Endothelial cell of umbilical vein (primary cell): Measurements from ENCODE around the gene MAMSTR. TPM values are rescaled to one million over a fixed set of nuclear protein-coding genes. Genes with fewer than 3 reads are reported as not detected.

Experiments used
- BruUV-seq: library from RNA; stranded (reverse); fragments of 400-500 nt; replicated peaks from 2 replicates; lab custom pipeline; 2021; lab: Mats Ljungman, UMichigan
- CTCF ChIA-PET: fragments of 300-600, 350-600 bp; sonication (Branson Sonifier 250); formaldehyde crosslinking; loops from one replicate; lab custom pipeline; 2021; ENCODE audit warnings: antibody characterized with exemption, inconsistent platforms; lab: Charles Lee
- POLR2A ChIA-PET: fragments of 300-600, 350-600 bp; sonication (Branson Sonifier 250); formaldehyde crosslinking; loops from one replicate; lab custom pipeline; 2021; ENCODE audit warnings: antibody characterized with exemption, inconsistent platforms; lab: Charles Lee
- DNase-seq: peaks from one replicate; pipeline ENCODE4 v3.0.0-alpha.2; 2011; ENCODE audit warnings: low read depth, low spot score
- FAIRE-seq: peaks from 2 replicates; lab custom pipeline; 2011; peaks lifted over from hg19 to GRCh38; lab: Jason Lieb, UNC
- H2AFZ ChIP-seq: 2 replicates; pipeline ENCODE4 v1.6.0; 2012; ENCODE audit warnings: low read depth, low read length, control low read depth, inconsistent platforms
- H3K27ac ChIP-seq: 2 replicates; pipeline ENCODE4 v1.5.1; 2011; ENCODE audit warnings: low read depth, mild to moderate bottlenecking, control low read depth, low read length, moderate library complexity; ENCODE audit not compliant: insufficient read depth
- H3K27me3 ChIP-seq, 2 experiments: 2 replicates each; pipeline versions ENCODE4 v1.6.0 to v1.6.1; 2011; ENCODE audit warnings: low read length in 2 of 2, mixed read lengths in 1 of 2; ENCODE audit not compliant: control insufficient read depth in 2 of 2, insufficient read depth in 2 of 2
- H3K36me3 ChIP-seq, 2 experiments: 2 replicates in 1 of 2; 3 replicates in 1 of 2; pipeline ENCODE4 v1.5.1; 2011; ENCODE audit warnings: low read length in 2 of 2, mild to moderate bottlenecking in 1 of 2, moderate library complexity in 1 of 2; ENCODE audit not compliant: control insufficient read depth in 2 of 2, insufficient read depth in 2 of 2; ENCODE audit errors: extremely low read depth in 1 of 2
- H3K4me1 ChIP-seq: 3 replicates; pipeline ENCODE4 v1.5.1; 2011; ENCODE audit warnings: mild to moderate bottlenecking, low read length; ENCODE audit not compliant: control insufficient read depth, insufficient read depth; ENCODE audit errors: extremely low read depth
- H3K4me2 ChIP-seq: 2 replicates; pipeline ENCODE4 v1.6.1; 2011; ENCODE audit warnings: low read length, control low read depth, mixed read lengths; ENCODE audit not compliant: insufficient read depth
- H3K4me3 ChIP-seq, 3 experiments: fragments of 200-600 bp in 1 of 3; sonication (generic), shearing (Covaris generic) in 1 of 3; replicated peaks in 1 of 3; 2 replicates each; pipeline ENCODE4 v1.5.1; 2011 to 2016; ENCODE audit warnings: control low read depth in 3 of 3, low read length in 3 of 3, mild to moderate bottlenecking in 2 of 3, inconsistent platforms in 1 of 3, low read depth in 1 of 3, moderate library complexity in 1 of 3; ENCODE audit not compliant: insufficient read depth in 1 of 3
- H3K79me2 ChIP-seq: 2 replicates; pipeline ENCODE4 v1.6.0; 2012; ENCODE audit warnings: low read length, inconsistent platforms; ENCODE audit not compliant: control insufficient read depth, insufficient read depth
- H3K9ac ChIP-seq: replicated peaks from 2 replicates; pipeline ENCODE3; 2011; ENCODE audit warnings: low read length, control low read depth; ENCODE audit not compliant: insufficient read depth; ENCODE audit errors: extremely low read depth
- H3K9me1 ChIP-seq: replicated peaks from 3 replicates; pipeline ENCODE4 v1.6.0; 2011; ENCODE audit warnings: mild to moderate bottlenecking, low read length; ENCODE audit not compliant: control insufficient read depth, insufficient read depth; ENCODE audit errors: extremely low read depth
- H3K9me3 ChIP-seq: replicated peaks from 2 replicates; pipeline ENCODE4 v1.5.1; 2012; ENCODE audit warnings: low read length, inconsistent platforms; ENCODE audit not compliant: control insufficient read depth, insufficient read depth
- H4K20me1 ChIP-seq: replicated peaks from 2 replicates; pipeline ENCODE3; 2011; ENCODE audit warnings: mild to moderate bottlenecking, low read length; ENCODE audit not compliant: control insufficient read depth, insufficient read depth; ENCODE audit errors: extremely low read depth
- FOS ChIP-seq: IDR thresholded peaks from 2 replicates; pipeline ENCODE4 v1.6.1; 2011; ENCODE audit warnings: mild to moderate bottlenecking, low read length, moderate library complexity, borderline replicate concordance; ENCODE audit not compliant: insufficient read depth
- GATA2 ChIP-seq: IDR thresholded peaks from 2 replicates; pipeline ENCODE4 v1.7.0; 2011; ENCODE audit warnings: low read depth, mild to moderate bottlenecking, moderate library complexity, mixed read lengths, low read length; ENCODE audit not compliant: insufficient read length, insufficient read depth
- JUN ChIP-seq: IDR thresholded peaks from 2 replicates; pipeline ENCODE4 v1.6.1; 2011; ENCODE audit warnings: borderline replicate concordance, low read depth; ENCODE audit not compliant: insufficient read length, insufficient read depth
- MYC ChIP-seq: IDR thresholded peaks from one replicate; pipeline ENCODE4 v1.6.1; 2011; ENCODE audit warnings: mild to moderate bottlenecking, low read depth, low read length
- POLR2AphosphoS5 ChIP-seq: IDR thresholded peaks from 2 replicates; pipeline ENCODE4 v1.6.1; 2012; ENCODE audit warnings: low read depth, mild to moderate bottlenecking, control low read depth, low read length, moderate library complexity; ENCODE audit not compliant: insufficient read depth
- dilution Hi-C: fragments of 300-500 bp; cut with MboI; formaldehyde crosslinking; loops from one replicate; pipeline ENCODE4 v1.15.0; 2019; ENCODE audit warnings: low sequenced_read_pairs; ENCODE audit not compliant: extremely low pct_ligation_motif_present
- intact Hi-C: fragments of 100-400 bp; cut with micrococcal nuclease; formaldehyde crosslinking; loops from one replicate; pipeline ENCODE4 v1.10.0; 2022
- polyA plus RNA-seq, 4 experiments: library from polyadenylated mRNA; depleted of rRNA in 3 of 4; stranded (reverse) in 3 of 4; unstranded in 1 of 4; fragments of >200 nt; gene quantifications; 2 replicates each; pipeline versions ENCODE4 v1.2.1 to v1.2.3, GENCODE V29; 2011 to 2012; ENCODE audit warnings: missing spikeins in 1 of 4
- total RNA-seq: library from RNA; stranded (reverse); gene quantifications from 2 replicates; pipeline ENCODE4 v1.2.3, GENCODE V29; 2021
- TF ChIP-seq, protein P1 (sequence below): IDR thresholded peaks from 2 replicates; pipeline ENCODE4 v1.6.1; 2011; ENCODE audit not compliant: insufficient read depth, insufficient read length

Gene MAMSTR
- total and polyA plus RNA-seq, 2 donors (not counting 3 experiments of a cell fraction or from before 2014, with no cell fraction given): 0.57 to 0.84 TPM

DNA sequence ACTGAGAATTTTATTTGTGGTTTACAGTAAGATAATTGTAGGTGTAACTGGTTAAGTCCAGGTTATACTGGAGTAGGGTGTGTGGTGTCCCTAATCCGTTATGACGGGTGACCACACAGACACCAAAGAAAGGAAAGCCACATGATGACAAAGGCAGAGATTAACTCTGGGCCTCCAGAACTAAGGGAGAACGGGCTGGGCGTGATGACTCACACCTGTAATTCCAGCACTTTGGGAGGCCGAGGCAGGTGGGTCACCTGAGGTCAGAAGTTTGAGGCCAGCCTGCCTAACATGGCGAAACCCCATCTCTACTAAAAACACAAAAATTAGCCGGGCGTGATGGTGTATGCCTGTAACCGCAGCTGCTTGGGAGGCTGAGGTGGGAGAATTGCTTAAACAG, 33.9 kb downstream of the MAMSTR start:
- no peak overlapping the region for H3K27ac ChIP-seq
- no peak for DNase-seq
- POLR2A ChIA-PET: no interaction called here
- H3K4me2 ChIP-seq: no peak overlapping the region
- intact Hi-C loops (no loop called here), dilution Hi-C loops (no loop called here)
- H3K27me3 ChIP-seq: peaks cover 0 to 2% of the 10 kb centered on the region in 2 experiments
- H3K4me3 ChIP-seq: no peak overlapping the region
- H3K36me3 ChIP-seq: no peaks in the 10 kb centered on the region
- no peaks in the 10 kb centered on the region for H3K79me2 ChIP-seq
- BruUV-seq: no TSS peak
- H3K9me3 ChIP-seq: no peaks in the 10 kb centered on the region
- H2AFZ ChIP-seq: no peak overlapping the region
- no peak for FAIRE-seq
- no peaks in the 10 kb centered on the region for H3K9me1 ChIP-seq
- CTCF ChIA-PET: interaction anchor here (2.2 to 2.5 kb wide), 2 partner anchors 10 kb away, joined by 10 to 11 read pairs; no protein-coding TSS in a partner anchor
- TF ChIP-seq JUN (no peak), FOS (no peak)
- TF ChIP-seq, protein P1, sequence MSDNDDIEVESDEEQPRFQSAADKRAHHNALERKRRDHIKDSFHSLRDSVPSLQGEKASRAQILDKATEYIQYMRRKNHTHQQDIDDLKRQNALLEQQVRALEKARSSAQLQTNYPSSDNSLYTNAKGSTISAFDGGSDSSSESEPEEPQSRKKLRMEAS: no peak
- no peak overlapping the region for H3K9ac ChIP-seq
- no peaks in the 10 kb centered on the region for H4K20me1 ChIP-seq
- H3K4me1 ChIP-seq: no peaks in the 10 kb centered on the region

DNA sequence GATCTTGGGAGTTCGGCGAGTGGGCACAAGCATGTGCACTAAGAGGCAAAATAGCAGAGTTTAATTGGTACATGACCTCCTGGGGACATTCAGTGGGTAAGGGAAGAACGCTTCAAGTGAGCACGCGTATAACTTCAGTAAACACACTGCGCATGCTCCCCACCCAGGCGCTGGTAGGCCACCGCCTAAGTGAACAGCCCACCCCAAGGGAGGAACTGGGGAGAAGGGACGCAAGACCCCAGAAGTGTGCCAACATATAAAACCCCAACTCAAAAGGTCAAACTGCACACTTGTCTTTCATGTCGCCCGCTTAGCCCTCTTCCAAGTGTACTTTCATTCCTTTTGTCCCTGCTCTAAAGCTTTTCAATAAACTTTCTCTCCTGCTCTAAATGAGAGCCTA, 36.2 kb downstream of the MAMSTR start:
- no peak overlapping the region for H3K4me3 ChIP-seq
- DNase-seq: peak; percentile 73

More for the DNA sequence above, 36.2 kb downstream of the MAMSTR start:
- dilution Hi-C loops (no loop called here), intact Hi-C loops (no loop called here)
- Histone ChIP-seq H3K79me2 (no peaks in the 10 kb centered on the region), H4K20me1 (no peaks in the 10 kb centered on the region), H3K27ac (no peak overlapping the region), H3K36me3 (no peaks in the 10 kb centered on the region), H2AFZ (peak overlapping the region; percentile 83), H3K4me2 (no peak overlapping the region), H3K9me3 (no peaks in the 10 kb centered on the region), H3K9me1 (no peaks in the 10 kb centered on the region), H3K4me1 (no peaks in the 10 kb centered on the region), H3K9ac (no peak overlapping the region), H3K27me3 (no peaks in the 10 kb centered on the region)
- CTCF ChIA-PET: interaction anchor here (0.9 to 2.5 kb wide), 3 partner anchors 8 to 56 kb away, joined by 3 to 10 read pairs (median 4); no protein-coding TSS in a partner anchor
- POLR2A ChIA-PET: interaction anchor here (0.7 kb wide), 1 partner anchor 27 kb away, joined by 3 read pairs; no protein-coding TSS in a partner anchor
- FAIRE-seq: no peak
- no TSS peak for BruUV-seq
- no peak for TF ChIP-seq JUN
- no peak for TF ChIP-seq POLR2AphosphoS5
- TF ChIP-seq GATA2: no peak
- TF ChIP-seq MYC: no peak
- TF ChIP-seq, protein P1: no peak
